Lower lobe of right lung (tissue), 2 donors: ENCODE measurements around the gene MCCD1. TPM values are rescaled to one million over a fixed set of nuclear protein-coding genes. Genes with fewer than 3 reads are reported as not detected.
"Not testable (repeated sequence)": the region's sequence is repeated elsewhere in the genome, so short reads cannot be mapped to it uniquely, and the experiment has no call there.

Experiments used
- ATAC-seq, 2 donors: fragments of 200-7000 bp; cut with Tn5 transposase; one replicate each; pipeline ENCODE4 v1.9.1; 2020 to 2022; ENCODE audit warnings: mild to moderate bottlenecking in 2 of 2, moderate library complexity in 2 of 2
- DNase-seq: peaks from one replicate; pipeline ENCODE4 v3.0.0-alpha.2; 2020
- H3K27ac ChIP-seq: fragments of 200-600 bp; one replicate; pipeline ENCODE4 v1.8.0; 2022
- H3K27me3 ChIP-seq: fragments of 200-600 bp; one replicate; pipeline ENCODE4 v1.8.0; 2022; ENCODE audit warnings: low read depth
- H3K36me3 ChIP-seq: fragments of 200-600 bp; one replicate; pipeline ENCODE4 v1.8.0; 2022; ENCODE audit warnings: mild to moderate bottlenecking
- H3K4me1 ChIP-seq: fragments of 200-600 bp; one replicate; pipeline ENCODE4 v1.8.0; 2022
- H3K4me3 ChIP-seq: fragments of 200-600 bp; one replicate; pipeline ENCODE4 v1.8.0; 2022; ENCODE audit warnings: mild to moderate bottlenecking
- H3K9me3 ChIP-seq: fragments of 200-600 bp; one replicate; pipeline ENCODE4 v1.8.0; 2022
- intact Hi-C: fragments of 100-400 bp; cut with DNase I; formaldehyde crosslinking; loops from one replicate; pipeline ENCODE4 v1.11.0; 2022
- total RNA-seq: library from RNA; stranded (reverse); fragmentation: NEBNext Ultra II Directional; extraction: Animal tissue kit (Norgen Biotek cat#: 25700); gene quantifications from one replicate; pipeline ENCODE4 v1.2.1, GENCODE V29; 2021
- TF ChIP-seq, protein P1 (sequence below): fragments of 200-600 bp; IDR thresholded peaks from one replicate; pipeline ENCODE4 v1.8.0; 2022; ENCODE audit warnings: antibody characterized with exemption, mild to moderate bottlenecking
- donor health status: DM: no; HTN: yes; CAD: no; lungs with severe emphysema.

Gene MCCD1
- total RNA-seq, 1 donor from 2014 or later, result not detected

DNA sequence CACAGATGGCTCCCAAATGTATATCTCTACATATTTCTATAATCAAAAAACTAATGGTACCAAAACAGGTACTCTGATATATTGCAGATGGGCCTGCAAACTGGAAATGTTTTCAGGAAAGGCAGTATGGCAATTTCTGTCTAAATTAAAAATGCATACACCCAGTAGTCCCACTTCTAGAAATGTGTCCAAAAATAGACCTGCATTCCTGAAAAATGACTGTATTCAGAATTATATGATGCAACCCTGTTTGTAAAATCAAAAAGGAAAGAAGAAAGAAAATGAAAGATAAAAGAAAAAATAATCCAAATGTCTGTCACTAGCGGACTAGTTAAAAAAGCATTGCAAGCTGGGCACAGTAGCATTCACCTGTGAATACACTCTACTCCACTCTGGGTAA, 43.7 kb upstream of the MCCD1 start:
- Histone ChIP-seq H3K9me3 (no peaks in the 10 kb centered on the region), H3K27me3 (no peaks in the 10 kb centered on the region), H3K27ac (no peak overlapping the region), H3K4me1 (no peaks in the 10 kb centered on the region), H3K4me3 (no peak overlapping the region), H3K36me3 (no peaks in the 10 kb centered on the region)
- TF ChIP-seq, protein P1, sequence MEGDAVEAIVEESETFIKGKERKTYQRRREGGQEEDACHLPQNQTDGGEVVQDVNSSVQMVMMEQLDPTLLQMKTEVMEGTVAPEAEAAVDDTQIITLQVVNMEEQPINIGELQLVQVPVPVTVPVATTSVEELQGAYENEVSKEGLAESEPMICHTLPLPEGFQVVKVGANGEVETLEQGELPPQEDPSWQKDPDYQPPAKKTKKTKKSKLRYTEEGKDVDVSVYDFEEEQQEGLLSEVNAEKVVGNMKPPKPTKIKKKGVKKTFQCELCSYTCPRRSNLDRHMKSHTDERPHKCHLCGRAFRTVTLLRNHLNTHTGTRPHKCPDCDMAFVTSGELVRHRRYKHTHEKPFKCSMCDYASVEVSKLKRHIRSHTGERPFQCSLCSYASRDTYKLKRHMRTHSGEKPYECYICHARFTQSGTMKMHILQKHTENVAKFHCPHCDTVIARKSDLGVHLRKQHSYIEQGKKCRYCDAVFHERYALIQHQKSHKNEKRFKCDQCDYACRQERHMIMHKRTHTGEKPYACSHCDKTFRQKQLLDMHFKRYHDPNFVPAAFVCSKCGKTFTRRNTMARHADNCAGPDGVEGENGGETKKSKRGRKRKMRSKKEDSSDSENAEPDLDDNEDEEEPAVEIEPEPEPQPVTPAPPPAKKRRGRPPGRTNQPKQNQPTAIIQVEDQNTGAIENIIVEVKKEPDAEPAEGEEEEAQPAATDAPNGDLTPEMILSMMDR, result no peak
- intact Hi-C loops, result no loop called here
- DNase-seq (no peak), ATAC-seq (no peak)

DNA sequence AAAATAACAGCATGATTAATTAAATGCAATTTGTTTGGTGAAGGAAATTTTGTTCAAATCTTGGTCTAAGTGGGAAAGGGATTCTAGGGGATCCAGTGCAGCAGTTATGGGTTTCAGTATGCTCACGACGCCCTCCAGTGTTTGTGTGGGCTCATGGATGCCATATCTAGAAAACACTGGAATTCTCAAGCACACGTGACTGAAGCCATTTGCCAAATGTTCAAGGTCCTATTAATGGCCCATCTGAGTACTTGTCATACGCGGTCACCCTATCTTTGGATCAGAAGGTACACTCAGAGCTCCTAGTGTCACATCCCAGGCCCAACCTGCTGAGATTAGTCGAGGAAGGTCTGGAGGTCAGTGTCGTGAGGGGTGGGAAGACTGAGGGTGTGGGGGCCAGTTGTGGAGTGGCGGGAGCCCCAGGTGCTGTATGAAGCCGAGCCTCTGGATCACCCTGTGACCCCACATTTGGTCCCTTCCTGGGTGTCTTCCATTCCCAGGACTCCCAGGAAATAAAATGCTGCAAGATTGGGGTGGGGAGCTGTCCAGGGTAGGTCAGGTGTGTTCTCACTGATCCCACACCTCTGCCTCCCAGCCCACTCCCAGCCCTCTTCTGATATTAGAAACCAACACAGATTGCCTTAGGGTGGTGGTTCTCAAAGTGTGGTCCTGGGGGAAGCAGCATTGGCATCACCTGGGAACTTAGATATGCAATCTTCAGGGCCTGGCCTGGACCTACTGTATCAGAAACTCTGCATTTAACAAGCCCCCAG, 42.5 kb upstream of the MCCD1 start:
- H3K9me3 ChIP-seq, H3K27ac ChIP-seq, DNase-seq, H3K36me3 ChIP-seq, intact Hi-C loops, H3K4me1 ChIP-seq, H3K27me3 ChIP-seq, H3K4me3 ChIP-seq: not testable (repeated sequence)
- peak in 1 of 2 donors; percentile 73 for ATAC-seq

DNA sequence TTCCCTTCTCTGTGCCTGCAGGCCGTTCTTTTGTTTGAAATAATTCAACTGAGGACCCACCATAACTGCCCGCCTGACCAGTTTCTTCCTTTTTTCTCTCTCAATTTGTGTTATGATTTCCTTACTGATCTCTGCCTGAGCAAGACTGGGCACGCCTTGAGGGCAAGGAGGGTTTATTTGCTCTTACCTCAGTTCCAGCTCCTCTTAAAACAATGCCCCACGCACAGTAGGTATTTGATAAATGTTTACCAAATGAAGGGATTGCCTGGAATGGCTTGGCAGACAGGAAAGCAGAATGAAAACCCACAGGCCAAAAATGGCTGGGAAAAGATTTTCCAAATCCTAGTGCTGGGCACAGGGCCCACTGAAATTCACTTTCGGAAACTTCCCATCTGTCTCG, 41.1 kb upstream of the MCCD1 start:
- ATAC-seq, H3K9me3 ChIP-seq, H3K27ac ChIP-seq: not testable (repeated sequence)

DNA sequence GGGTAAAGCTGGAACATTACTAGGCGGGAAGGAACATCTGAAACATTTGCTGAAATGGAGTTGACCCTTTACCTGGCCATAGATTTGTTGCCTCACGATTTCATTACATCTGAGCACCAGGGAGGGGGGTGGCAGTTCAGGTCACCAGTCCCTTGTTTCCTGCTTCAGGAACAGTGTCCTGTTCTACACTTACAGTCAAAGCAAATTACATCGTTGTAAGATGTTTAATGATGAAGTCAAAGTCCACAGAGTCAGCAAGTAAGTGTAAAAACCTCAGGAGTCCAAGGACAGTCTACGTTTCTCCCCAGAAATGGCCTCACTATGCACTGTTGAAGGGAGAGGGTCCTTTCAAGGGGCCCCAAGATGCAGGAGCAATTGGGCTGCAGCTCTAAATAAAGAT, 39.7 kb upstream of the MCCD1 start:
- ATAC-seq (no peak), DNase-seq (no peak)
- H3K27ac ChIP-seq, result no peak overlapping the region

More for the DNA sequence above, 41.1 kb upstream of the MCCD1 start:
- intact Hi-C loops, H3K27me3 ChIP-seq, DNase-seq, H3K4me3 ChIP-seq, H3K4me1 ChIP-seq, H3K36me3 ChIP-seq: not testable (repeated sequence)

DNA sequence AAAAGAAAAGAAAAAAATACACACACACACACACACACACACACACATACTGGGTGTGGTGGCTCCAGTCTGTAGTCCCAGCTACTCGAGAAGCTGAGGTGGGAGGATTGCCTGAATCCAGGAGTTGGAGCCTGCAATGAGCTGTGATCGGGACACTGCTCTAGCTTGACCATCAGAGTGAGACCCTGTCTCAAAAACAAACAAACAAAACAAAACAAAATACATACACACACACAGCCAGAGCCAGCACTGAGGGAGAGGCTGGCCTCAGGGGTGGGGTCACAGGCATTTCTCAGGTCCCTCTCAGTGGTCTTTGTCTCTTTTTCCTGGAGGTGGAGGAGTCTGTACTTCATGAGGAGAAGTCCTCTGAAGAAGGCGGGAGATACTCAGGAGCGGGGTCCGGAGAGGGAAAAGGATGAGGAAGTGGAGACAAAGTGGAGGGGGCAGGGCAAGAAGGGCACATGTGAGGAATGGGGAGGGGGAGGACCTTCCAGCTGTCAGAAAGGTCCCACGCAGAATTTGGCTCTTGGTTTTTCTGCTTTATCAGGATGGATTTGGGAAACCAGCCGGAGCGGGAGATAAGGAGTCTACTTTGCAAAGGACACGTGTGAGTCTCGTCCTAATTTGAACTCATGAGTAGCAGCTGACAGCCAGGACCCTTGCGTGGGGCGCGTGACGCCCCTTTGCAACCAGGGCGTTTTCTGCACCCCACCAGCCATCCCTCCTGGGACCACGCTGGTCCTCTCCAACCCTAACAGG, 38.5 kb upstream of the MCCD1 start:
- no peak for DNase-seq
- H3K4me3 ChIP-seq, result no peak overlapping the region
- H3K4me1 ChIP-seq, result peaks cover 13% of the 10 kb centered on the region
- intact Hi-C loops, result no loop called here
- H3K9me3 ChIP-seq, result no peaks in the 10 kb centered on the region
- H3K27ac ChIP-seq, result no peak overlapping the region
- TF ChIP-seq, protein P1, result no peak
- H3K27me3 ChIP-seq, result no peaks in the 10 kb centered on the region
- no peaks in the 10 kb centered on the region for H3K36me3 ChIP-seq
- ATAC-seq, result no peak

More for the DNA sequence above, 39.7 kb upstream of the MCCD1 start:
- Histone ChIP-seq H3K4me3 (no peak overlapping the region), H3K4me1 (peaks cover 13% of the 10 kb centered on the region), H3K36me3 (no peaks in the 10 kb centered on the region), H3K9me3 (no peaks in the 10 kb centered on the region), H3K27me3 (no peaks in the 10 kb centered on the region)
- intact Hi-C loops, result no loop called here
- TF ChIP-seq, protein P1, result no peak

DNA sequence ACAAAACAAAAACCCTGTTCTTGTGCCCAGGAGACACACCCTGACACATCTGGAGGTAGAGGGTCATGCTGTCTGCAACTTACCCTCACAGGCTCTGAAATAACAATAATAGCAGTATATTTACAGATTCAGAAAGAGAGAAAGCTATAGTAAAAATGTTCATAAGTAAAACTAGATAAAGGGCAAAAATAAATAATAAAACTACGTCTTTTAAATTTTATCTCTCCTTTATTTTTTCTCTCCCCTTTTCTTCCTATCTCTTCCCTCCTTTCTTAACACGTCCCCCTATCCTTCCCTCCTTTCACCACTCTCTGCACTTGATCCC, 35.2 kb upstream of the MCCD1 start:
- H3K4me1 ChIP-seq, result peaks cover 25% of the 10 kb centered on the region
- ATAC-seq, H3K9me3 ChIP-seq, H3K36me3 ChIP-seq, H3K27me3 ChIP-seq, intact Hi-C loops, DNase-seq: not testable (repeated sequence)
- H3K27ac ChIP-seq, result peak overlapping the region; percentile 87
- peak overlapping the region; percentile 79 for H3K4me3 ChIP-seq
